Skeletal muscle cell (primary cell): ENCODE measurements around the gene ADORA1.

ENCODE experiments used
- DNase-seq: peaks from one replicate; pipeline ENCODE4 v3.0.0-alpha.2; 2010; ENCODE audit warnings: low read depth
- H3K4me3 ChIP-seq: 2 replicates; pipeline ENCODE4 v1.5.1; 2011; ENCODE audit warnings: low read depth, mild to moderate bottlenecking, control low read depth, low read length, moderate library complexity

The ADORA1 gene

GRCh38 chr1:203127666-203128430, at the start of gene ADORA1:
Gene ADORA1, plus strand, starts transcription at chr1:203127726. Its CDS starts 1,116 bp downstream, at chr1:203128842.
- DNase-seq, result no peak
- H3K4me3 ChIP-seq, result peak within 1 kb of the TSS; percentile 44

DNA sequence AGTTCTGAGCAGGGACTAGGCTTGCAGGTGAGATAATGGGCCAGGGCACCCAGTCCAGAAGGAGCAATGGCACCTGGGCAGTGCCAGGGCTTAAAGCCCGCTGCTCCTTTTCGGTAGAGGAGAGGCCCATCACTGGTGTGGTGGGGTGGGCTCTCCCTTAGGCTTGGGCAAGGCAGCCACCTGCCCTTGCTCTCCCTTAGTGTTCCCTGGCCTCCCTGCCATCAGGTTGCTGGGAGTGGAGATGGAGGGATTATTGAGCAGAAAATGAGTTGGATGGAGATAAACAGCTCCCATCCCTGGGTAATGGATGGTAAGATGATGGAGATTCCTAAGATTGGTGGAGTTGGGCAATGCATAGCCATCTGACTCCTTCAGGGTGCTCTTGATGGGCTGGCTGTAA, 49.6 kb upstream of the ADORA1 start:
- H3K4me3 ChIP-seq, result no peak overlapping the region
- DNase-seq, result no peak

GRCh38 chr1:203078478-203078877, 49.0 kb upstream of the ADORA1 start:
- no peak overlapping the region for H3K4me3 ChIP-seq
- DNase-seq, result no peak

- DNase-seq, result no peak
- no peak overlapping the region for H3K4me3 ChIP-seq
Measured at GRCh38 chr1:203080456-203080855, 47.1 kb upstream of the ADORA1 start.

DNA sequence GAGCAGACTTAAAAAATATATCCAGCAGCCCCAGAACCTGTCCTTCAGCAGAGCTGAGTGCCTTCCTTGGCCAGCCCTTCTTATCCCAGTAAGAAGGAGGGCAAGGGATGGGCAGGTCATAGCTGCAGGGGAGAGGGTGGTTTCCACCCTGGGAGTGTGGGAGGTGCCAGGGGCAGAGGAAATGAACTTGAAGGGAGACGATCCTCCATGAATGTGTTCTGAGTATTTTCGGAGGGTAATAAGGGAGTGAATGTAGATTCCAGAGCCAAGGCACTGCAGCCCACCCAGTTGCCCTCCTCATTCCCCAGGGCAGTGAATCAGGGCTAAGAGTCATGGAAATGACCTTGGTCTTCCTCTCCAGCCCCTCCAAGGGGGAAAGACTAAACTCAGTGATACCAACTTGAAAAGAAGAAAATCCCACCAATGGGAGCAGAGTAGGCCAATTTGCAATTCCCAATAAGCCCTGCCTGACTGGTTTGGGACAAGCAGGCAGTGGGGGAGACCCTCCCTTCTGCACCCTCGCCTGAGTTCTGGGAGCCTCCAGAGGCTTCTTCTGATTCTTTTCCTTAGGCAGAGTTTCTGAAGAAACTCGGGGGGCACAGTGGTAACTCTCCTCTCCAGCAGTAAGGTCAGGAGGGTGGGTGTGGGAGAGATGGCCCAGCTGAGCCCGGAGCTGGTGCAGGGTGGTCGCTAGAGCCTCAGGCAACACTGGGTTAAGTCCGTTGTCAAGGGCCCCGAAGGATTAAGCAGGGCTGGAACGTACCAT, 45.9 kb upstream of the ADORA1 start:
- H3K4me3 ChIP-seq, result no peak overlapping the region

GRCh38 chr1:203082231-203082505, 45.4 kb upstream of the ADORA1 start:
- no peak for DNase-seq
- H3K4me3 ChIP-seq, result no peak overlapping the region

More for the DNA sequence above, 45.9 kb upstream of the ADORA1 start:
- DNase-seq, result no peak

GRCh38 chr1:203082571-203083462, 44.7 kb upstream of the ADORA1 start:
- DNase-seq, result no peak
- H3K4me3 ChIP-seq, result peak overlapping the region; percentile 47

DNA sequence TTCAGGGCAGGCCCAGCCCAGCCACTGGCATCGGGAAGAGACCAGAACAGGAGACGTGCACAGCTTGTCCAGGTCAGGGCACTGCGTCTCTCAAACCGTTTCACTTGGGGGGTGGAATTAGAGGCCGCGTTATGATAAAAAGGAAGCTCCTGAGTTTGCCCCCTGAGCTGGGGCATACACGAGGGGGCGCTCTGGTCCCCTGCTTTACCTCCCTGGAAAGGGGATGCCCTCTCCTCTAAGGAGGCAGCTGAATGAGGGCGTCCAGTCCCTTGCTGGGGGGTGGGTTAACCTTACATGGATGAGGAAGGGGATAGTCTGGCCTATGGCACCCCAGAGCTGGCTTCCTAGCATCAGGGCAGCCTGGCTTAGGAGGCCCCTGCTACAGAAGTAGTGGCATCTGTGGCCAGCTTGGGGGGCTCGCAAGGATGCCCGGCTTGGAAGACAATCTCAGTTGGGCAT, 44.0 kb upstream of the ADORA1 start:
- DNase-seq, result no peak
- peak overlapping the region; percentile 47 for H3K4me3 ChIP-seq

- DNase-seq, result no peak
- H3K4me3 ChIP-seq, result peak overlapping the region; percentile 47
Measured at GRCh38 chr1:203084588-203085527, 42.7 kb upstream of the ADORA1 start.

DNA sequence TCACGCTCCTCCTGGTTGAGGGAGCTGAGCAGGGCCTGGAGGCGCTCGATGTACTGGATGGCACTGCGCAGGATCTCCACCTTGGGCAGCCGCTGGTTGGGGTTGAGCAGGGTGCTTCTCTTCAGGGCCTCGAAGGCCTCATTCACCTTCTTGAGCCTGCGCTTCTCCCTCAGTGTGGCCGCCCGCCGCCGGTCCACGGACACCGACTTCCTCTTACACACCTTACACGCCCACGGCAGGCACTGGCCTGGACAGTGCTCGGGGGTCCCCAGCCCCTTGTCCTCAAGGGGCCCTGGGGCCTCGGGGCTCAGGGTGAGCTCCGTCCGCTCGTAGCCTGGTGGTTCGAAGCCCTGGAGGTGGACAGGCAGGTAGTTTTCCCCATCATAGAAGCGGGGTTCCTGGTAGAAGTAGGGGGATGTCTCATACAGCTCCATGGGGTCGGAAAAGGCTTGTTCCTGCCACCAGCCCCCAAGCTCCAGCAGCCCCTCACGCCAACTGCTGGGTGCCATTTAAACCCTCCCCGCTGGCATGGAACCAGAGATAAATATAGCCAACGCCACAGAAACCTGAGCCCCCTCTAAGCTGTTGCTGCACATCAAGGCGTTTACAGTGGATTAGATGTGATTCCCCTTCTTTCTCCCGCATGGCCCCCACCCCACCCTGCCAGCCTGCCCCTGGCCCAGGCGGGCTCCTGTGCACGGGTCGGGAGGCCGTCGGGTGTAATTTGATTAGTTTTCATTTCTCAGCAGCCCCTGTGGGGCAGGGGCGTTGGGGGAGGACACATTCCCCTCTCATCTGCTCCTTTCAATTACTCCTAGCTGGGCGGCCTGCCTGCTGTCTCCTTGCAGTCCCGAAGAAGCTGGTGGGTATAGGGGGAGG, 41.8 kb upstream of the ADORA1 start, which contains the start of gene MYOG:
Gene MYOG (minus strand): TSS at position 485 of the 879 bp plus-strand sequence. CDS start 51 bp downstream, at position 434.
- DNase-seq, result peak; percentile 42
- peak within 1 kb of the TSS; percentile 47 for H3K4me3 ChIP-seq

GRCh38 chr1:203086992-203087763, 40.3 kb upstream of the ADORA1 start:
- DNase-seq, result no peak

DNA sequence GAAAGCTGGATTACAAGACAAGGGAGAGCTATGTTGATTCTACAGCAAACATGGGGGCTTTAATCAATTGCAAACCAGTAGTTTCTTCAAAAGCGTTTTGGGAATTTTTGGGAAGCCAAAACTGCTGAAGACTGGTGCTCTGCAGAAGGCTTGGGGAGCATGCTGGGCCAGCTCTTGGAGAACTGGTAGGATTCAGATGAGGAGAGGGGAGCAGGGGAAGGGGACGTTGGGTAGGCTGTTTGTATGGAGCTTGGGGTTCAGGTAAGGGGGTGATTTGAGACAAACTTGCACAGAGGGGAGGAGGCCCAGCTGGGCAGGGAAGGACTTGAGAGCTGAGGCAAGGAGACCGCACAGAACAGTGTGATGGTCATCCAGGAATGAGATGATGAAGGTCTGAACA, 39.1 kb upstream of the ADORA1 start:
- DNase-seq, result no peak
- no peak overlapping the region for H3K4me3 ChIP-seq

More at GRCh38 chr1:203086992-203087763, 40.3 kb upstream of the ADORA1 start:
- no peak overlapping the region for H3K4me3 ChIP-seq

- no peak overlapping the region for H3K4me3 ChIP-seq
- DNase-seq, result no peak
Measured at GRCh38 chr1:203089001-203089650, 38.4 kb upstream of the ADORA1 start.

GRCh38 chr1:203089651-203090045, 37.9 kb upstream of the ADORA1 start:
- H3K4me3 ChIP-seq, result no peak overlapping the region
- DNase-seq, result peak; percentile 41

GRCh38 chr1:203090421-203091198, 36.9 kb upstream of the ADORA1 start:
- DNase-seq, result no peak
- H3K4me3 ChIP-seq, result no peak overlapping the region

GRCh38 chr1:203091199-203091477, 36.4 kb upstream of the ADORA1 start:
- DNase-seq, result no peak
- H3K4me3 ChIP-seq, result no peak overlapping the region
